K562 (cell line): ENCODE results near the gene RIT2. TPM values are rescaled to one million over a fixed set of nuclear protein-coding genes. Genes with fewer than 3 reads are reported as not detected.

Experiments used
- ATAC-seq: fragments of 200-7000 bp; cut with Tn5 transposase; 3 replicates; pipeline ENCODE4 v1.9.1; 2020; ENCODE audit warnings: moderate library complexity
- BruUV-seq: library from RNA; stranded (reverse); fragments of 400-500 nt; replicated peaks from 2 replicates; lab custom pipeline; 2021; lab: Mats Ljungman, UMichigan
- CTCF ChIA-PET: fragments of 300-600 bp; formaldehyde crosslinking; extraction: SDS; loops from one replicate; lab custom pipeline; 2021; ENCODE audit warnings: low intra/inter-chr PET ratio; lab: Yijun Ruan, JAX
- POLR2A ChIA-PET: fragments of 300-600, 350-650 bp; sonication (Branson Sonifier 250); formaldehyde crosslinking; extraction: SDS; loops from one replicate; lab custom pipeline; 2021; ENCODE audit warnings: antibody characterized with exemption, inconsistent platforms; lab: Yijun Ruan, JAX
- DNase-seq, 4 experiments: peaks; one replicate each; pipeline versions ENCODE4 v3.0.0 to v3.0.0-alpha.2; 2011 to 2018; ENCODE audit warnings: low spot score in 3 of 4, mixed read lengths in 3 of 4; ENCODE audit errors: extremely low read depth in 1 of 4
- FAIRE-seq: peaks from 2 replicates; lab custom pipeline; 2011; peaks lifted over from hg19 to GRCh38; lab: Jason Lieb, UNC
- H2AFZ ChIP-seq: 2 replicates; pipeline ENCODE4 v1.6.0; 2011; ENCODE audit warnings: low read depth, low read length, control low read depth, inconsistent platforms
- H3K27ac ChIP-seq: fragments of 200-600 bp; 3 replicates; pipeline ENCODE4 v1.8.0; 2011; ENCODE audit warnings: low read depth, mild to moderate bottlenecking, control low read depth, inconsistent platforms, low read length, moderate library complexity, mixed read lengths; ENCODE audit errors: extremely low read depth
- H3K27me3 ChIP-seq, 2 experiments: fragments of 300-600 bp in 1 of 2; 2 replicates in 1 of 2; 3 replicates in 1 of 2; pipeline versions ENCODE4 v1.6.0 to v1.8.0; 2011; ENCODE audit warnings: inconsistent platforms in 2 of 2, low read length in 2 of 2, mild to moderate bottlenecking in 1 of 2, mixed read lengths in 1 of 2, moderate library complexity in 1 of 2; ENCODE audit not compliant: control insufficient read depth in 2 of 2, insufficient read depth in 2 of 2
- H3K36me3 ChIP-seq: fragments of 300-600 bp; 3 replicates; pipeline ENCODE4 v1.8.0; 2011; ENCODE audit warnings: mild to moderate bottlenecking, low read length, inconsistent platforms; ENCODE audit not compliant: control insufficient read depth, insufficient read depth
- H3K4me1 ChIP-seq, 2 experiments: fragments of 200-600 bp in 1 of 2; replicated peaks in 1 of 2; 2 replicates in 1 of 2; 3 replicates in 1 of 2; pipeline versions ENCODE4 v1.5.1 to v1.8.0; 2011; ENCODE audit warnings: inconsistent platforms in 2 of 2, low read length in 2 of 2, mild to moderate bottlenecking in 1 of 2, mixed read lengths in 1 of 2, moderate library complexity in 1 of 2; ENCODE audit not compliant: control insufficient read depth in 2 of 2, insufficient read depth in 2 of 2
- H3K4me2 ChIP-seq: 2 replicates; pipeline ENCODE4 v1.6.1; 2011; ENCODE audit warnings: low read length, control low read depth, inconsistent platforms, mixed read lengths; ENCODE audit not compliant: insufficient read depth
- H3K4me3 ChIP-seq: fragments of 200-600 bp; sonication (generic), shearing (Covaris generic); 2 replicates; pipeline ENCODE4 v1.5.1; 2016; ENCODE audit warnings: control low read depth, inconsistent platforms
- H3K79me2 ChIP-seq: fragments of 200-600 bp; 3 replicates; pipeline ENCODE4 v1.8.0; 2011; ENCODE audit warnings: low read length, inconsistent platforms; ENCODE audit not compliant: control insufficient read depth, insufficient read depth
- H3K9ac ChIP-seq, 2 experiments: 2 replicates each; pipeline versions ENCODE4 v1.6.0 to v1.6.1; 2011; ENCODE audit warnings: low read depth in 2 of 2, low read length in 2 of 2, control low read depth in 1 of 2, inconsistent platforms in 1 of 2, mild to moderate bottlenecking in 1 of 2, mixed read lengths in 1 of 2; ENCODE audit not compliant: insufficient read depth in 1 of 2
- H3K9me1 ChIP-seq: one replicate; pipeline ENCODE4 v1.6.0; 2011; ENCODE audit warnings: inconsistent platforms, mild to moderate bottlenecking, low read length, moderate library complexity; ENCODE audit not compliant: control insufficient read depth, insufficient read depth
- H3K9me3 ChIP-seq: replicated peaks from 2 replicates; pipeline ENCODE4 v1.5.1; 2011; ENCODE audit warnings: low read depth, low read length, inconsistent platforms; ENCODE audit not compliant: control insufficient read depth, insufficient read depth
- H4K20me1 ChIP-seq: replicated peaks from 2 replicates; pipeline ENCODE4 v1.6.1; 2011; ENCODE audit warnings: low read length, inconsistent platforms, mixed read lengths; ENCODE audit not compliant: control insufficient read depth, insufficient read depth
- CEBPG ChIP-seq, 3 experiments: fragments of 200-800 bp in 1 of 3; sonication (Bioruptor generic) in 1 of 3; sonication (generic) in 1 of 3; formaldehyde crosslinking in 1 of 3; IDR thresholded peaks in 2 of 3; conservative IDR thresholded peaks in 1 of 3; 2 replicates each; pipeline versions ENCODE4 v1.6.1 to v1.8.0; 2016 to 2022; ENCODE audit warnings: missing compliant biosample characterization in 2 of 3, missing genetic modification characterization in 2 of 3, mild to moderate bottlenecking in 1 of 3, missing genetic modification reagents in 1 of 3
- CTBP1 ChIP-seq: fragments of 450-650 bp; IDR thresholded peaks from 2 replicates; pipeline ENCODE4 v1.6.1; 2016; ENCODE audit warnings: borderline replicate concordance
- DACH1 ChIP-seq: fragments of 450-650 bp; IDR thresholded peaks from 2 replicates; pipeline ENCODE4 v1.6.1; 2018; ENCODE audit not compliant: partially characterized antibody
- HDAC2 ChIP-seq: fragments of 450-650 bp; IDR thresholded peaks from 2 replicates; pipeline ENCODE4 v1.6.1; 2016; ENCODE audit warnings: mild to moderate bottlenecking
- HEY1 ChIP-seq: fragments of 250-450 bp; sonication (Bioruptor Pico); IDR thresholded peaks from 2 replicates; pipeline ENCODE4 v1.5.0; 2020; ENCODE audit warnings: mild to moderate bottlenecking, moderate library complexity, borderline replicate concordance
- HNRNPLL ChIP-seq: fragments of 200-400 bp; formaldehyde crosslinking; IDR thresholded peaks from 2 replicates; pipeline ENCODE4 v1.6.1; 2017; ENCODE audit warnings: low read length, low read depth, mild to moderate bottlenecking; ENCODE audit not compliant: poor library complexity, severe bottlenecking
- KAT7 ChIP-seq: sonication (generic); formaldehyde crosslinking; IDR thresholded peaks from 2 replicates; pipeline ENCODE4 v1.8.0; 2022; ENCODE audit warnings: missing genetic modification reagents, mild to moderate bottlenecking, borderline replicate concordance
- MEF2A ChIP-seq: IDR thresholded peaks from 2 replicates; pipeline ENCODE4 v1.6.1; 2011; ENCODE audit warnings: low read depth, mild to moderate bottlenecking, low read length, moderate library complexity; ENCODE audit not compliant: control insufficient read depth
- NR4A1 ChIP-seq, 2 experiments: fragments of 250-450 bp in 1 of 2; fragments of 450-650 bp in 1 of 2; sonication (Bioruptor Pico) in 1 of 2; IDR thresholded peaks; 2 replicates each; pipeline versions ENCODE4 v1.4.0 to v1.6.1; 2016 to 2020; ENCODE audit warnings: mild to moderate bottlenecking in 2 of 2, missing compliant biosample characterization in 1 of 2, missing genetic modification characterization in 1 of 2, moderate library complexity in 1 of 2
- POU5F1 ChIP-seq: fragments of 150-350 bp; IDR thresholded peaks from 2 replicates; pipeline ENCODE4 v1.6.1; 2014; ENCODE audit warnings: borderline replicate concordance, low read length, low read depth, mild to moderate bottlenecking; ENCODE audit not compliant: partially characterized antibody
- SAFB ChIP-seq: fragments of 200-400 bp; formaldehyde crosslinking; IDR thresholded peaks from 2 replicates; pipeline ENCODE4 v1.6.1; 2017; ENCODE audit warnings: low read depth, low read length, borderline replicate concordance
- SMARCC2 ChIP-seq: fragments of 450-650 bp; IDR thresholded peaks from 2 replicates; pipeline ENCODE4 v1.6.1; 2017; ENCODE audit warnings: antibody characterized with exemption, moderate library complexity, mild to moderate bottlenecking, low read depth
- STAT5A ChIP-seq: IDR thresholded peaks from 2 replicates; pipeline ENCODE4 v1.6.1; 2012; ENCODE audit warnings: low read length, inconsistent platforms, borderline replicate concordance
- TFE3 ChIP-seq: fragments of 450-650 bp; formaldehyde crosslinking; IDR thresholded peaks from 2 replicates; pipeline ENCODE4 v1.4.0; 2020; ENCODE audit warnings: mild to moderate bottlenecking, mixed read lengths
- TRIM28 ChIP-seq: fragments of 450-650 bp; IDR thresholded peaks from 2 replicates; pipeline ENCODE4 v1.6.1; 2017
- USF2 ChIP-seq: sonication (generic); formaldehyde crosslinking; IDR thresholded peaks from 2 replicates; pipeline ENCODE4 v1.5.0; 2020; ENCODE audit warnings: missing genetic modification reagents
- ZHX1 ChIP-seq: fragments of 150-350 bp; conservative IDR thresholded peaks from 2 replicates; pipeline ENCODE4 v1.6.1; 2014; ENCODE audit warnings: low read length
- ZNF282 ChIP-seq: sonication (generic); formaldehyde crosslinking; IDR thresholded peaks from 2 replicates; pipeline ENCODE4 v1.8.1; 2023; ENCODE audit warnings: missing genetic modification reagents
- WGBS: fragments of 100-300 bp; shearing (Covaris generic); methylation state at CpG from one replicate; pipeline ENCODE4 v1.1.6; 2016; ENCODE audit warnings: low coverage, mixed read lengths; ENCODE audit not compliant: insufficient coverage; ENCODE audit errors: missing lambda C conversion rate; 5-methylcytosine and 5-hydroxymethylcytosine counted together
- in situ Hi-C: fragments of 300-500 bp; cut with MboI; formaldehyde crosslinking; loops from 4 replicates; pipeline ENCODE4 v1.15.0; 2018; ENCODE audit warnings: inconsistent platforms, mixed read lengths
- intact Hi-C: fragments of 100-400 bp; cut with micrococcal nuclease; formaldehyde crosslinking; loops from 2 replicates; pipeline ENCODE4 v1.14.2; 2022
- polyA plus RNA-seq, 8 experiments: library from polyadenylated mRNA; depleted of rRNA in 4 of 8; stranded (reverse) in 5 of 8; unstranded in 3 of 8; fragments of >200 nt; fragmentation: Nextera tagmentation in 2 of 8; fragmentation: Illumina TruSeq in 1 of 8; extraction: Ambion mirVana in 2 of 8; extraction: Trizol in 1 of 8; gene quantifications; 2 replicates each; pipeline versions ENCODE4 v1.2.1 to v1.2.3, GENCODE V29; 2011 to 2014; ENCODE audit warnings: inconsistent platforms in 1 of 8, missing spikeins in 1 of 8
- total RNA-seq, 7 experiments: library from RNA; depleted of rRNA in 6 of 7; stranded (reverse); fragments of >200 nt in 6 of 7; fragmentation: Illumina TruSeq in 2 of 7; extraction: Trizol in 2 of 7; gene quantifications; 2 replicates each; pipeline versions ENCODE4 v1.2.1 to v1.2.3, GENCODE V29; 2011 to 2021; ENCODE audit warnings: low replicate concordance in 1 of 7

The RIT2 gene
- total and polyA plus RNA-seq, 9 of the 15 experiments (the other 6 are each of a cell fraction or from before 2014, with no cell fraction given) = not detected

GRCh38 chr18:42883169-42883568 is 232.3 kb downstream of the RIT2 start:
- CTCF ChIA-PET = no interaction called here
- POLR2A ChIA-PET = no interaction called here

More at GRCh38 chr18:42883169-42883568, 232.3 kb downstream of the RIT2 start:
- Histone ChIP-seq H2AFZ (no peak overlapping the region), H3K4me3 (no peak overlapping the region), H3K9me1 (no peaks in the 10 kb centered on the region), H3K27me3 (no peaks in the 10 kb centered on the region), H3K4me1 (no peaks in the 10 kb centered on the region), H3K27ac (no peak overlapping the region), H3K4me2 (no peak overlapping the region), H3K9me3 (no peaks in the 10 kb centered on the region), H4K20me1 (no peaks in the 10 kb centered on the region), H3K79me2 (no peaks in the 10 kb centered on the region), H3K36me3 (no peaks in the 10 kb centered on the region), H3K9ac (no peak overlapping the region)
- FAIRE-seq (no peak), ATAC-seq (no peak), DNase-seq (no peak)
- no TSS peak for BruUV-seq
- intact Hi-C loops (no loop called here), in situ Hi-C loops (no loop called here)
- TF ChIP-seq USF2 (CRISPR knock-in tag) (no peak), HEY1 (CRISPR knock-in tag) (no peak), CEBPG (CRISPR knock-in tag; IDR thresholded peaks at IDR 0.05) (no peak), CEBPG (tag; conservative IDR thresholded peaks at IDR 0.05 in 1 of 2, IDR thresholded peaks at IDR 0.05 in 1 of 2) (no peak), NR4A1 (CRISPR knock-in tag; IDR thresholded peaks at IDR 0.05) (no peak), NR4A1 (tag; IDR thresholded peaks at IDR 0.05) (no peak), TRIM28 (no peak), STAT5A (no peak), SAFB (no peak), ZHX1 (no peak), SMARCC2 (no peak), ZNF282 (no peak), POU5F1 (no peak), DACH1 (no peak), HNRNPLL (no peak), HDAC2 (no peak), MEF2A (no peak), TFE3 (CRISPR knock-in tag) (no peak), CTBP1 (no peak), KAT7 (CRISPR knock-in tag) (no peak)
- WGBS = 0% methylated on average over 3 of the region's 3 CpGs
